H4 (cell line): ENCODE results near the gene AKAP13. TPM values are rescaled to one million over a fixed set of nuclear protein-coding genes. Genes with fewer than 3 reads are reported as not detected.
"Not testable (repeated sequence)": the region's sequence is repeated elsewhere in the genome, so short reads cannot be mapped to it uniquely, and the experiment has no call there.

Experiments used
- DNase-seq: peaks from one replicate; pipeline ENCODE4 v3.0.0-alpha.2; 2015; ENCODE audit warnings: low spot score
- total RNA-seq: library from RNA; depleted of rRNA; stranded (reverse); fragments of >200 nt; shearing (Covaris generic); gene quantifications from 2 replicates; pipeline ENCODE4 v1.2.3, GENCODE V29; 2014; rRNA removed

The AKAP13 gene, protein sequence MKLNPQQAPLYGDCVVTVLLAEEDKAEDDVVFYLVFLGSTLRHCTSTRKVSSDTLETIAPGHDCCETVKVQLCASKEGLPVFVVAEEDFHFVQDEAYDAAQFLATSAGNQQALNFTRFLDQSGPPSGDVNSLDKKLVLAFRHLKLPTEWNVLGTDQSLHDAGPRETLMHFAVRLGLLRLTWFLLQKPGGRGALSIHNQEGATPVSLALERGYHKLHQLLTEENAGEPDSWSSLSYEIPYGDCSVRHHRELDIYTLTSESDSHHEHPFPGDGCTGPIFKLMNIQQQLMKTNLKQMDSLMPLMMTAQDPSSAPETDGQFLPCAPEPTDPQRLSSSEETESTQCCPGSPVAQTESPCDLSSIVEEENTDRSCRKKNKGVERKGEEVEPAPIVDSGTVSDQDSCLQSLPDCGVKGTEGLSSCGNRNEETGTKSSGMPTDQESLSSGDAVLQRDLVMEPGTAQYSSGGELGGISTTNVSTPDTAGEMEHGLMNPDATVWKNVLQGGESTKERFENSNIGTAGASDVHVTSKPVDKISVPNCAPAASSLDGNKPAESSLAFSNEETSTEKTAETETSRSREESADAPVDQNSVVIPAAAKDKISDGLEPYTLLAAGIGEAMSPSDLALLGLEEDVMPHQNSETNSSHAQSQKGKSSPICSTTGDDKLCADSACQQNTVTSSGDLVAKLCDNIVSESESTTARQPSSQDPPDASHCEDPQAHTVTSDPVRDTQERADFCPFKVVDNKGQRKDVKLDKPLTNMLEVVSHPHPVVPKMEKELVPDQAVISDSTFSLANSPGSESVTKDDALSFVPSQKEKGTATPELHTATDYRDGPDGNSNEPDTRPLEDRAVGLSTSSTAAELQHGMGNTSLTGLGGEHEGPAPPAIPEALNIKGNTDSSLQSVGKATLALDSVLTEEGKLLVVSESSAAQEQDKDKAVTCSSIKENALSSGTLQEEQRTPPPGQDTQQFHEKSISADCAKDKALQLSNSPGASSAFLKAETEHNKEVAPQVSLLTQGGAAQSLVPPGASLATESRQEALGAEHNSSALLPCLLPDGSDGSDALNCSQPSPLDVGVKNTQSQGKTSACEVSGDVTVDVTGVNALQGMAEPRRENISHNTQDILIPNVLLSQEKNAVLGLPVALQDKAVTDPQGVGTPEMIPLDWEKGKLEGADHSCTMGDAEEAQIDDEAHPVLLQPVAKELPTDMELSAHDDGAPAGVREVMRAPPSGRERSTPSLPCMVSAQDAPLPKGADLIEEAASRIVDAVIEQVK (N-terminal part only)
- 13.8 and 16.6 TPM in 2 replicates for total RNA-seq

- DNase-seq: peak; percentile 99
Measured at GRCh38 chr15:85380217-85380811, at the start of gene AKAP13. Gene AKAP13 (plus strand): TSS chr15:85380603. CDS start chr15:85485721, 105,118 bp downstream.

DNA sequence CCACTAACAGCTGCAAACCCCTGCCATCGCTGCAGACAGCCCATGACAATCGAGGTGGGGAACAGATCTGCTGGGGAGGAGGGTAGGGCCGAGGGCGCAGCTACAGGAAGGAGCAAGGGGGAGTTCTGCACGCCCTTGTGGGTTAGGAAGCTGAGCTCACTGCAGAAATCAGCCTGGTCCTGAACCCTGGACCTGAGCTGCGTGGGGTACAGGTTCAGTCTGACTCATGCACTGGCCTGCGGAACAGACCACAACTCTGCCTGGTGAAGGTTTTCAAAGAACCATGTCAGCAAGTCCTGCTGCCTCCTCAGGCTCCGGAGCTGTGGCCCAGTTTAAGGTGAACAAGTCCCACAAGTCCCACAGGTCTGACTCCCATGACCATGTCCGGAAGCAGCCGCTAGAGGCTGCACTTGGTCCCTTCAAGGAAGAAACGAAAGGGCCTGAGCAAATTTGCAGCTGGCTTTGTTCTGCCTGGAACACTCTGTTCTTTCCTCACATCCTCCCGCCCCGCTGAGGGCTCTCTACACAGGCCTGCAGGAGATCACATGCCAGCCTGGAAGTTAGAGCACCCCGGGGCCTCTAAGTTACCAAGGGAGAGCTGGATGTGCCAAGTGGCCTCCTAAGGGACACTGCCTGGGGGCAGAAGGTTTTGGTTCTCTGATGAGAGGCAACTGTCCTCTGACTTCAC lies 49.4 kb upstream of the AKAP13 start:
- peak; percentile 91 for DNase-seq

DNA sequence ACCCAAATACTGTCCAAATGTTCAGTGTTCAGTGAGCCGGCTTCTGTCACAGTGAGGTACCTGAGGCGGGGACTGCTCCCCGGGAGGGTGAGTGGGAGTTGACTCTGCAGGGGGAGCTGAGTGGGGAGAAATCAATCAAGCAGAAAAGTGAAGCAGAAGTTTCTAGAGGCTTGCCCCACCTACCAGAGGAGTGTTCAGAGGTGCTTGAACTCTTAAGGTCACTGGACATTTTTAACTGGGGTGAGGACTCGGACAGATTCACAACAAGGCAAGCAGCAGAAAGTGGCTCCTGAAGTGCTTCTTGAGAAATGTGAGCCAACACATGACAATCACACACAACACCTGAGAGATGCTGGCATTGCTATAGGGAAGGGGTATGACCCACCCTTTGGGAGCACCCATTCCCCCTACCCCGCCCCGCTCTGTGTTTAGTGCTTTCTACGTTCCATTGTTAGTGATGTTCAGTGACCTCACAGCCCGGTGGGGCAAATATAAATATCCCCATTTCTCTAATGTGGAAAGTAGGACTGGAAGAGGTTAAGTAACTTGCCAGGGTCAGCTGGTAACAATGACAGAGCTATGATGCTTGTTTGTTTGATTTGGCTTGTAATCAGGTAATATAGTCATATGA lies 48.6 kb upstream of the AKAP13 start:
- DNase-seq: no peak

DNA sequence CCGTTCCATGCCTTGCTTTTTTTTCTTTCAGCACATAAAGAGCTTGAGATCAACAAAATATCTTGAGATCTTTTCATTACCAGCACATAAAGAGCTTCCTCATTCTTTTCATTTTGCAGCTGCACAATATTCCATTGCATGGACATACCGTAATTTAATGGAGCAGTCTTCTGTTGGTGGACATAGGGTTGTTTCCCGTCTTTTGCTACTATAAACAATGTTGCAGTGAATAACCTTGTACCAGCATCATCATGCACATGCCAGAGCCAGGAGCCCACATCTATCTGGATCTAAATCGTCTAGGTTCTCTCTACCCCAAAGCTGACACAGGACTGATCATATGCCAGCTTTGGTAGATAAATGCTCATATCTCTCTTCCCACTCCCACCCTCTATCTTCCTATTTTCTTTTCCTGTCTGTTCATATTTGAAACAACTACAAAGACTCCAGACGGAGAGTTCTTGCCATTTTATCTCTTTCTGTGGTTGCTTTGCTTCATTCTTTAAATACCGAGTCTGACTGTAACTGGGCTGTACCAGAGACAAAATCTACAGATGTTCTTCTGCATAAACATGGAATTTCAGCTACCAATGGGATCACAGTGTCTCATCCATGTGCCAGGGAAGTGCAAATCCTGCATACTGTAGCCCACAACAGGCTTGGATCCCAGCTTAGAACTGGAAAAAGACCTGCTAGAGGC lies 47.1 kb upstream of the AKAP13 start:
- DNase-seq: peak; percentile 80

DNA sequence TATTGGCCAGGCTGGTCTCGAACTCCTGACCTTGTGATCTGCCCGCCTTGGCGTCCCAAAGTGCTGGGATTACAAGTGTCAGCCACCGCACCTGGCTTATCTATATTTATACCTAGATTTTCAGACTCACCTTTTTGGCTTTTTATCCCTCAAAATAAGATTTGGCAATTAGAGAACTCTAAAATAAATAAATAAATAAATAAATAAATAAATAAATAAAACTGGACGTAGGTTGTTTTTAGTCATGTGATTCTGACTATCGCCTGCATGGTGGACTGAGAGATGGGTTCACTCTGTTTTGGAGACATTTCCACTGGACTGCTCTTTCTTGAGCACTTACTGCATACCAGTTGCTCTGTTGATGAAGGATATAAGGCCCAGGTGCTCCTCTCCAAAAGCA lies 46.2 kb upstream of the AKAP13 start:
- DNase-seq: no peak

- no peak for DNase-seq
Measured at GRCh38 chr15:85335193-85335942, 45.0 kb upstream of the AKAP13 start.

- DNase-seq: no peak
Measured at GRCh38 chr15:85336880-85337279, 43.5 kb upstream of the AKAP13 start.

GRCh38 chr15:85337425-85338074 lies 42.9 kb upstream of the AKAP13 start:
- no peak for DNase-seq

DNA sequence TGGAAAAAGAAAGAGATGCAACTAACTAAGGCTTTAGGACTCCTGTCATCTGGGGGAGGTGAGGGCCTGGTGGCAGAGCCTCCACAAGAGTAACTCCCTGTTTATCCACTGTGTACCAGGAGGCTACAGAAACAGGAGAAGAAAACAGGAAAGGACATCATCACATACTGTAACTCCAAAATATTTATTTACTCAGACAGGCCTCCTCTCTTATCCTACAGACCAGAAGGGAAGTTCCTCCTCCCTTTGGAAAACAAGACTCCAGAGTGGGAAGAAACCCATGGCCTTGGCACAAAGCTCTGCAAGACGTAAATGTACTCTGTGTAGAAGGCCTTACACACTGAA lies 40.1 kb upstream of the AKAP13 start:
- no peak for DNase-seq

DNA sequence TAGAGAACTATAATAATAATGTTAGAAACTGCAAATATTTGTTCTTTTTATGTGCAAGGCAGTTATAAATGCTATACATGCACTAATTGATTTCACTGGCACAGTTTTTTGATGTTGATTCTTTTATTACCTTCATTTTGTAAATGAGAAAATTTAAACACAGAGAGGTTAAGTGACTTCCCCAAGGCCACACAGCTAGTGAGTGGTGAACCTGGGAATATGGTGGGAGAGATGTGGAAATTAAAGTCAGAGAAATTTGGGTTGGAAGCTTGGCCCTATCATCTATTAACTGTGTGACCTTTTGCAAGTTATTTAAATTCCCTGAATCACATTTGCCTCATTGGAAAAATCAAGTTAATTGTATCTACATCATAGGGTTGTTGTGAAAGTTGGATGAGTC lies 39.6 kb upstream of the AKAP13 start:
- DNase-seq: no peak

GRCh38 chr15:85342163-85342562 lies 38.2 kb upstream of the AKAP13 start:
- not testable (repeated sequence) for DNase-seq

DNA sequence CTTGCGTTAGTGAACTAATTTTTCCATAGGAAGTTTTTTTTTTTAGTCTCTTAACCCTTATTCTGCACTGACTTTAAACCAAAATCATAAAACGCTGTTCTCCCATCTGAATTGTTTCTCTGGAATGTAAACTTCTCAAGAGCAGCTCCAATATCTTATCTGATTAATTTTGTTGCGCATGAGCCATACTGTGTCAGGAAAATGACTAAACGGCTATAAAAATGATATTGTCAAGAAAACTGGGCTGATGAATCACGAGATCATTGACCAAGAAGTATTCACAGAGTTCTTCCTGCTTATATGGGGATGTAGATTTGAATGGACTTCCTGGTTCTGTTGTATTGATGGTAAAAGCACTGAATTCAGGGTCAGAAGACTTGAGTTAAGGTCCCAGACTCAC lies 37.0 kb upstream of the AKAP13 start:
- DNase-seq: peak; percentile 43

DNA sequence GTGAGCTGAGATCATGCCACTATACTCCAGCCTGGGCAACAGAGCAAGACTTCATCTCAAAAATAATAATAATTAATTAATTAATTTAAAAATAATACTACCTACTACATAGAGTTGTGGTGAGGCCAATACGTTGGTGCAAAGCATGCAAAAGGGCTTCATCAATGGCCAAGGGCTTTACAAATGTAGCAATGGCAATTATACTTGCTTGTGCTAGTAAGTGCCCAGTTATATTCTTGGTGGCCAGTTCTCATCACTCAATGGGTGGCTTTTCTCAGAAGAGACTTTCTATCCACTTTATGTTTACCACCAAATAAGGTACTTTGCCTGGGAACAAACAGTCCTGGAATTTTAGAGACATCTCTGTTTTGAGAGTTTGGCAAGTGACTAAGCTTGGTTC lies 36.2 kb upstream of the AKAP13 start:
- not testable (repeated sequence) for DNase-seq

DNA sequence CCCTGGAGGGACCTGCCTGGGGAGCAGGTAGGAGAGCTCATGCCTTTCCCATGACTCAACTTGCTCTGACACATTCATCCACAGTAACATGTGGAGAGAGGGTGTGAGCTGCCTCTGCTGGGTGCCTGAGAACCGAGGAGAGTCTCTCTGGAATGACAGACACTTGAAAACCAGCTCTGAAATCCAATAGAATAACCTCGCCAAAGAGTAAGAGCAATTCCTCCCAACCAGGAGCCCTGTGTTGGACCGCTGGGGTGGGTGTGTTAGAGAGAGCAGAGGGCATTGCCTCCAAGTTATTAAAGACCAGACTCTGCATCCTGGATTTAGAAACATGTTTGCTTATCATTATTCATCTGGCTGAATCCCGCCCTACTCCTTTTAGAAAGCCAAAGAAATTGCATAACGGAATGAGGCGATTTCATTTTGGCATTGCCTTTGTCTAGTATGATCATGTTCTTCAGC lies 35.7 kb upstream of the AKAP13 start:
- peak; percentile 25 for DNase-seq

GRCh38 chr15:85345196-85345918 lies 35.0 kb upstream of the AKAP13 start:
- DNase-seq: not testable (repeated sequence)

DNA sequence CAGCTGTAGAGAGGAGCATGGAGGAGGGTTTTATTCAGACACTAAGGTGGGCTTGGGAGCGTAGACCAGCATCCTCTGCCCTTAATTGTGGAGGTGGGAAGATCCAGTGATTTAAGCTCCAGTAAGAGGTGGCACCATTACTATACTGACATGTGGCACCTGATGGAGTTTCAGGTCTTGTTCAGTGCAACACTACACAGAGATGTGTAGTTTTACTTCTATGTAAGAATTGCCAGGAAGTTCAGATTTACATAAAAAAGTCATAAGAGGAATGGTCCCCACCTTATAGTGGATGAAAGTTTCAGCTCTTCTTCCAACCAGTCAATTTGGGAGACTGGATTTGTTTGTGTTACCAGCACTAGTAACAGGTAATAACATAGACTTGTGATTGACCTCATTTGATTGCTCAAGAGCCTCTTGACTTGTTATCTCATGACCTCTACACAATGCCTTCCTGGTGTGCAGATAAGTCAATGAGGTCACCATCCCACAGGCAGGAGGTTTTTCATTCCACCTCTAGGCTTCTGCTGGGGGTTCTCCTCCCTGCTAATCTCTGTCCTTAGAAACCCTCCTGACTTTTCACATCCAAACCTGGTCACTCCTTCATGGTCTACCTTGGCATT lies 33.8 kb upstream of the AKAP13 start:
- DNase-seq: not testable (repeated sequence)
